HG03439 (cell line): ENCODE results near the gene AKAP11.
"Not testable (repeated sequence)": the region's sequence is repeated elsewhere in the genome, so short reads cannot be mapped to it uniquely, and the experiment has no call there.

Source experiments
- ATAC-seq: cut with Tn5 transposase; IDR thresholded peaks from one replicate; pipeline ENCODE4 v1.9.1; 2021; ENCODE audit warnings: mild to moderate bottlenecking, moderate library complexity; ENCODE audit not compliant: unreplicated experiment

The AKAP11 gene

GRCh38 chr13:42272115-42272803, at the start of gene AKAP11:
AKAP11 (plus strand) TSS chr13:42272152; CDS start chr13:42286349, 14,197 bp downstream.
- ATAC-seq: peak; percentile 20

- no peak for ATAC-seq
Measured at GRCh38 chr13:42223681-42224080, 48.3 kb upstream of the AKAP11 start.

DNA sequence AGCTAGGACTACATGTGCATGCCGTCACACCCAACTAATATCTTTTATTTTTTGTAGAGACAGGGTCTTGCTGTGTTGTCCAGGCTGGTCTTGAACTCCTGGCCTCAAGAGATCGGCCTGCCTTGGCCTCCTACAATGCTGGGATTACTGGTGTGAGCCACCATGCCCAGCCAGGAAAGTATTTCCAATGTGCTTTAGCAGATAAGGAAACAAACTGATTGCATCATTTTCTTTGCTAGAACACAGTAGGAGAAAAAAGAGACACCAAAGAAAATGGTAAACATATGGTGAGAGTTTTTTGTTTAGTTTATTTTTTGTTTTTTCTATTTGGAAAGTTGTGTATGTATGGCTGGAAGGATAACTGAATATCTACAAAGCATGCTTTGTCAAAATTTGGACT, 46.9 kb upstream of the AKAP11 start:
- ATAC-seq: no peak

GRCh38 chr13:42226759-42227158, 45.2 kb upstream of the AKAP11 start:
- ATAC-seq: not testable (repeated sequence)

- no peak for ATAC-seq
Measured at GRCh38 chr13:42228527-42228926, 43.4 kb upstream of the AKAP11 start.

DNA sequence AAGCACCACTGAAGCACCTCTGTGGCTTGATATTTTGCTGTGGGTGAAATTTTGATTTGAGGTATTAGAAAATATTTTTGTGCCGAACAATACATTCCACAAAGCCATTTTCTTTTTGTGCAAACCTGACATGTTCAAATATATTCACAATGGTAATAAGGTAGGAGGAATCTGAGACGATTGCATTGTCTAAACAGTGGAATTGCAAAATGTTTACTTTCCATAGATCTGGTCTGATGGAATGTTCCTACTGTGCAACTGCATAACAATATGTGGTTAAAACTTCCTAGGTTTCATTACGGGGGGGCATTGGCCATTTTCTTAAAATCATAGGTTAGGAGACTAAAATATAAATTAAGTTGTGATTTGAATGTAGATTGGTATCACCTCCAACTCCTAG, 42.7 kb upstream of the AKAP11 start:
- no peak for ATAC-seq

GRCh38 chr13:42232671-42233070, 39.3 kb upstream of the AKAP11 start:
- ATAC-seq: no peak

GRCh38 chr13:42233726-42234125, 38.2 kb upstream of the AKAP11 start:
- no peak for ATAC-seq

DNA sequence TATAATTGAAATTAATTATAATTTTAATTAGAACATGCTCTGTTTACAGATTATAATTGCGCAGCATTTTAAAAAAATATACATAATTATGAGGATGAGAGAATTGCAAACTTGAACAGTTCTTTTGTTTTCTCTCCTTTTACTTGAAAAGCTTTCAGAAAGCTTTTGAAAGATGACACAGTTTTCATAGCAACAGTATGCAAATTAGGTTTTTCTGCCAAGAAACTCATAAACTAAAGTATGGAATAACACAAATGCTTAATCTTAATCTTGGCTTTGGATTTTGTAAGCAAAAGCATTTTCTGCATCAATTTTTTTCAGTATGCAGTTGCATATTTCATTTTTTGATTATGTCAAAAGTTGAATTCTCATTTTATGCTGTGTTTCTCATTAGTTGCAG, 32.8 kb upstream of the AKAP11 start:
- no peak for ATAC-seq

DNA sequence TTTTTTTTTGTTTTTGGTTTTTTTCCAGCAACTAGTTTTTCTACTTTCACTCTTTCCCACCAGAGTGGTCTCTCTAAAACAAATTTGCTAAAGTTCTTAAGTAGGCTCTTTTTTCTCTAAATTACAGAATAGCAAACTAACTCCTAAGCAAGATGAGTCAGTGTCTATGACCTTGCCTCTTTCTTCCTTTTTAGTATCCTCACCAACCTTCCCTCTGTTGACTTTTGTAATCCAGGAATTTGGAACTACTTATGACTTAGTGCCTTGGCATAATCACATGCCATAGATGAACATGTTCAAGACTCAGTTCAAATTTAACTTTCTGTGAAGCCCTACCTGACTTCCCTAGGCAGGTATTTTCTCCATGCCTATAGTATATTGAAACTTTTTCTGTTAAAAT, 32.3 kb upstream of the AKAP11 start:
- ATAC-seq: no peak

- ATAC-seq: no peak
Measured at GRCh38 chr13:42246541-42246940, 25.4 kb upstream of the AKAP11 start.

GRCh38 chr13:42247883-42248282, 24.1 kb upstream of the AKAP11 start:
- no peak for ATAC-seq

DNA sequence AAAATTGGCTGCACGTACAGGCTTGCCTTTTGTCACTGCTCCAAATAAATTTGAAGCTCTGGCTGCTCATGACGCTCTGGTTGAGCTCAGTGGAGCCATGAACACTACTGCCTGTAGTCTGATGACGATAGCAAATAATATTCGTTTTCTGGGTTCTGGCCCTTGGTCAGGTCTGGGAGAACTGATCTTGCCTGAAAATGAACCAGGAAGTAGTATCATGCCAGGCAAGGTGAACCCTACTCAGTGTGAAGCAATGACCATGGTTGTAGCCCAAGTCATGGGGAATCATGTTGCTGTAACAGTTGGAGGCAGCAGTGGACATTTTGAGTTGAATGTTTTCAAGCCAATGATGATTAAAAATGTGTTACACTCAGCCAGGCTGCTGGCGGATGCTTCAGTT, 16.1 kb upstream of the AKAP11 start:
- no peak for ATAC-seq

DNA sequence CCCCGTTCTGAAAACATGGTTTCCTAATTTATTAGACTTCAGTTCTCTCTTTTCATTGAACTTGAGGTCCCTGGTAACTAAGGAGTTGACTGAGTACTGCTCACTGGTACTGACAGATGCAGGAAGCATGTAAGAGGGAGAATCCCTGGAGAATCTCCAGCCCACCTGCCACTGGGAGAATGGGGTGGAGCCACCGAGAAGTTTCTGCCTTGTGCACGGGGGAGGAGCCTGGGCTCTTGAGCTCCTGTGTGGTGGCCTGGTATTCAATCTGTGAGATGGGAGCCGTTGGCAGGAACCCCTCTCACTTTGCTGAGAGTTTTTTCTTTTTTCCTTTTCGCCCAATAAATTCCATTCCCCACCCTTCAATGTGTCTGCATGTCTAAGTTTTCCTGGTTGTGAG, 13.2 kb upstream of the AKAP11 start:
- ATAC-seq: no peak

- ATAC-seq: no peak
Measured at GRCh38 chr13:42259515-42259914, 12.4 kb upstream of the AKAP11 start.

DNA sequence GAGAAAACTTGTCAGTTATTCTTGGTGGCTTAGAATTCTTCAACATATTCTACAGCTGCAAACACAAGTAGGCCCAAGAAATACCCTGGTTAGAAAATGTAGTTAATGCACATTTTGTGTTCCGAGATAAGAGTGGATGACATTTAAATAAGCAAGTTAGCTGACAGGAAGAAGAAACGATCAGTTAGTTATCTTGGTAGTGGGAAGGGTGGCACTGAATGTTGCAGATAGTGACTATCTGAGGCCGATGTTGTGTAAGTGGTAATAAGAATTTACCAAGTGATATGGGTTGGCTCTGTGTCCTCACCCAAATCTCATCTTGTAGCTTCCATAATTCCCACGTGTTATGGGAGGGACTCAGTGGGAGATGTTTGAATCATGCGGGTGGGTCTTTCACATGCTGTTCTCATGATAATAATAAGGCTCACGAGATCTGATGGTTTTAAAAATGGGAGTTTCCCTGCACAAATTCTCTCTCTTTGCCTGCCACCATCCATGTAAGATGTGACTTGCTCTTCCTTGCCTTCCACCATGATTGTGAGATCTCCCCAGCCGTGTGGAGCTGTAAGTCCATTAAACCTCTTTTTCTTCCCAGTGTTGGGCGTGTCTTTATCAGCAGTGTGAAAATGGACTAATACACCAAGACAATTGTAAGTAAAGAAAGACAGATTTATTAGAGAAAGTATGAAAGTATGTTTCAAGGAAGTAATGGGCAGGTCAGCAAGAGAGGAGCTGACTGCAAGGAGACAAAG, 10.9 kb upstream of the AKAP11 start:
- no peak for ATAC-seq

- ATAC-seq: no peak
Measured at GRCh38 chr13:42266473-42266872, 5.5 kb upstream of the AKAP11 start.

- ATAC-seq: no peak
Measured at GRCh38 chr13:42270160-42270856, 1.6 kb upstream of the AKAP11 start.

DNA sequence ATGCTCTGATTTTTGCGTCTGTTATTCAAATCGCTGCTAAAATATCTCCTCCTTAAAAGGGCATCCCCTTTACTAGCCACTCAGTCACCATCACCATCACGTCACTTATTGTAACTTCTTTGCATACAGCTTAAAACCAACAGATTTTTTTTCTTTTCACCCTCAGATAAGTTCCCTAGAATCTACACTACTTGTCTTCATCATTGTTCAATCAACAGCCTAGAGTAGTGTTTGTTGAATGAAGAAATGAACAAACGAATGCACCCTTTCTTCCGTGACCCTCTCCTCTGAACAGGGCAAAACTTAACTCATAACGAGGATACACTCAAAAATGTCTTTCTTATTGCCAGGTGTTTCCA, 1.1 kb upstream of the AKAP11 start:
- ATAC-seq: no peak

DNA sequence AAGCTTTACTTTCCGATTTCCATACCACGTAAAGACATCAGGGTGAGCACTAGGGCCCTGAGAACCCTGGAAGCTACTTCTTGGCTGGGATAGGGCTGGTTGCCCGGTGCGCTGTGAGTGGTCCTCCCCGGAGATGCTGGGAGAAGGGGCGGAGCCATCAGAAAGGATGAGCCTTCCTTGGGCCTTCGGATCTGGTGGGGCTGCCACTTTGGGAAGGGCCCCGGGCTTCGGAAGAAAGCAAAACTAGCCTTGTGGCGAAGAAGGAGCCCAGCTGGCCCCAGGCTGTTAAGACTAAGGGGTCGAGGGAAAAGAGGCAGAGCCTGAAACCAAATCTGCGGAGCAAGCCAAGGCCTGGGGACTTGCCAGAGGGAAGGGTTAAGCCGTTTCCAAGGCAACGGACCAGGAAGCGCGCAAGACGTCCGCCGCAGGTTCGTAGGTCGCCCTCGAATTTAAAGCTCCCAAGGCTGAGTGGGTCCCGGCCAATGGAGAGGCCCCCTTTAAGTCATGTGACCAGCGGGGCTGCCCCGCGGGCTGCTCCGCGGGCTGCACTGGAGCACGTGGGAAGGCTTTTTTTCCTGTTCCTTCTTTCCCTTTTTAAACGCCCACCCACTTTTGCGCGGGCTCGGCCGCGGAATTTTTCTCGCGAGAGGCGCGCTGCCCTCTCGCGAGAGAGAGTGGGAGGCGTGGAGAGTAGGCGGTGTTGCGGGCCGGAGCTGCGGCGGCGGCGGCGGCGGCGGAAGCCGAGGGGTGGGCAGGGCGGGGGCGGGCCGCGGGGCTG, 426 bp upstream of the AKAP11 start:
- peak; percentile 92 for ATAC-seq

- no peak for ATAC-seq
Measured at GRCh38 chr13:42272804-42273175, 838 bp downstream of the AKAP11 start.
